Testis (tissue), 3 donors: Measurements from ENCODE around the gene LKAAEAR1. TPM values are rescaled to one million over a fixed set of nuclear protein-coding genes. Genes with fewer than 3 reads are reported as not detected.

ENCODE experiments used
- DNase-seq: peaks from one replicate; pipeline ENCODE4 v3.0.0-alpha.2; 2019
- H3K27ac ChIP-seq, 2 donors: fragments of 200-600 bp; sonication (generic); one replicate each; pipeline ENCODE4 v1.5.1; 2019
- H3K27me3 ChIP-seq: fragments of 200-600 bp; sonication (generic); one replicate; pipeline ENCODE4 v1.5.1; 2019
- H3K36me3 ChIP-seq: fragments of 200-600 bp; sonication (generic); one replicate; pipeline ENCODE4 v1.5.1; 2017; ENCODE audit warnings: low read depth; ENCODE audit errors: missing control alignments
- H3K4me1 ChIP-seq: fragments of 200-600 bp; sonication (generic); one replicate; pipeline ENCODE4 v1.5.1; 2019
- H3K4me3 ChIP-seq, 2 donors: fragments of 200-600 bp; sonication (generic); one replicate each; pipeline ENCODE4 v1.5.1; 2017 to 2019
- H3K9me3 ChIP-seq: fragments of 200-600 bp; sonication (generic); one replicate; pipeline ENCODE4 v1.5.1; 2017
- CTCF ChIP-seq, 3 experiments: fragments of 450-650 bp in 2 of 3; fragments of 200-600 bp in 1 of 3; sonication (generic) in 1 of 3; IDR thresholded peaks; one replicate each; pipeline ENCODE4 v1.5.1; 2016 to 2019; ENCODE audit warnings: antibody characterized with exemption in 3 of 3, mild to moderate bottlenecking in 2 of 3, moderate library complexity in 1 of 3
- POLR2A ChIP-seq: fragments of 450-650 bp; IDR thresholded peaks from one replicate; pipeline ENCODE4 v1.6.1; 2017; ENCODE audit warnings: antibody characterized with exemption, mild to moderate bottlenecking, moderate library complexity
- WGBS, 2 donors: methylation state at CpG; one replicate each; pipeline ENCODE4 v1.1.5; 2018; 5-methylcytosine and 5-hydroxymethylcytosine counted together
- intact Hi-C: fragments of 100-400 bp; cut with DNase I; formaldehyde crosslinking; loops from one replicate; pipeline ENCODE4 v1.15.1; 2023; ENCODE audit warnings: low total_unique reads
- polyA plus RNA-seq: library from polyadenylated mRNA; stranded (reverse); fragments of 350-450 nt; fragmentation: Illumina TruSeq; extraction: RNeasy Lipid Tissue Mini Kit (QIAGEN cat#74804); gene quantifications from one replicate; pipeline ENCODE4 v1.2.3, GENCODE V29; 2014; ENCODE audit warnings: low read depth, low replicate concordance; ENCODE audit not compliant: insufficient read depth
- total RNA-seq, 2 donors: library from RNA; depleted of rRNA; stranded (reverse); fragments of >200 nt; gene quantifications; one replicate each; pipeline ENCODE4 v1.2.3, GENCODE V29; 2016

Gene LKAAEAR1
- total and polyA plus RNA-seq, 3 donors from 2014 or later: 6.6 to 89.9 (median 45.3) TPM

GRCh38 chr20:64100566-64100888 is 16.3 kb upstream of the LKAAEAR1 start:
- no peak for TF ChIP-seq CTCF (IDR thresholded peaks at IDR 0.05)
- no peak for TF ChIP-seq POLR2A
- Histone ChIP-seq H3K9me3 (no peaks in the 10 kb centered on the region), H3K4me1 (peaks cover 5% of the 10 kb centered on the region), H3K27ac (no peak overlapping the region), H3K4me3 (no peak overlapping the region), H3K36me3 (no peaks in the 10 kb centered on the region), H3K27me3 (no peaks in the 10 kb centered on the region)
- 81 to 83% methylated on average over 4 of the region's 4 CpGs for WGBS, 2 donors
- intact Hi-C loops: no loop called here
- no peak for DNase-seq

DNA sequence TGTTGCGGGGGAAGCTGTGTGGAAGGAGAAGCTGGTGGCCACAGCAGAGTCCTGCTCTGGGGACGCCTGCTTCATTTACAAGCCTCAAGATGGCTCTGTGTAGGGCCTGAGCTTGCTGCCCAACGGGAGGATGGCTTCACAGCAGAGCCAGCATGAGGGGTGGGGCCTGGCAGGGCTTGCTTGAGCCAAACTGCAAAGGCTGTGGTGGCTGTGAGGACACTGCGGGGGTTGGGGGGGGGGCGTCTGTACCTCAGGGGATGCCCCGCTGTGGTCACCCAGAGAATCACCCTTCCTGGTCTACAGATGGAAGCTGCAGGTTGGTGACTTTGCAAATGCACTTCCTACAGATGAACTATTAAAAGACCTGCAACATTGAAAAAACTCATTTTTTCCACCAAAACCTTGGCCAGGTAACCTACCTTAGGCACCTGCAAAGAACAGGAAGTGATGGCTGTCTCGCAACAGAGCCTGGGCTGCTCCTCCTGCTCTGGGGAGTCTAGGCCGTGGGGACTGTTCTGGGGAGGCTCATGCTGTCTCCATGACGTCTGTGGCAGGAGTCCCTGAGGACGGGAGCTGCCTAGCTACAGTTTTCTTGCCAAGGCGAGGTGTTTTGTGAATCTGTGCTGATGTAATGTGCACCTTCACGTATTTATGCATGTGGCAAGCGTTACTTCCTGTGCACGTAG is 15.8 kb upstream of the LKAAEAR1 start:
- H3K4me1 ChIP-seq: peaks cover 5% of the 10 kb centered on the region
- H3K27ac ChIP-seq: no peak overlapping the region
- H3K9me3 ChIP-seq: no peaks in the 10 kb centered on the region
- WGBS, 2 donors: 89 to 91% methylated on average over 9 to 14 of the region's 14 CpGs
- no peaks in the 10 kb centered on the region for H3K36me3 ChIP-seq
- no peaks in the 10 kb centered on the region for H3K27me3 ChIP-seq
- intact Hi-C loops: no loop called here
- DNase-seq: no peak
- H3K4me3 ChIP-seq: no peak overlapping the region
- TF ChIP-seq POLR2A (no peak), CTCF (IDR thresholded peaks at IDR 0.05) (no peak)

- H3K27me3 ChIP-seq: no peaks in the 10 kb centered on the region
- H3K27ac ChIP-seq: no peak overlapping the region
- DNase-seq: no peak
- no peaks in the 10 kb centered on the region for H3K36me3 ChIP-seq
- TF ChIP-seq POLR2A: no peak
- WGBS, 2 donors: 84 to 95% methylated on average over 8 to 19 of the region's 21 CpGs
- H3K4me1 ChIP-seq: peaks cover 5% of the 10 kb centered on the region
- intact Hi-C loops: no loop called here
- no peak overlapping the region for H3K4me3 ChIP-seq
- no peaks in the 10 kb centered on the region for H3K9me3 ChIP-seq
Observed at GRCh38 chr20:64099086-64099786, 15.0 kb upstream of the LKAAEAR1 start.

GRCh38 chr20:64098471-64099013 is 14.3 kb upstream of the LKAAEAR1 start:
- intact Hi-C loops: no loop called here
- Histone ChIP-seq H3K4me1 (peaks cover 5% of the 10 kb centered on the region), H3K9me3 (no peaks in the 10 kb centered on the region), H3K4me3 (no peak overlapping the region), H3K36me3 (no peaks in the 10 kb centered on the region), H3K27me3 (no peaks in the 10 kb centered on the region), H3K27ac (no peak overlapping the region)
- no peak for DNase-seq
- TF ChIP-seq POLR2A: no peak
- TF ChIP-seq CTCF (IDR thresholded peaks at IDR 0.05): no peak
- WGBS, 2 donors: 92 to 95% methylated on average over 18 to 28 of the region's 28 CpGs

- Histone ChIP-seq H3K27me3 (no peaks in the 10 kb centered on the region), H3K27ac (no peak overlapping the region), H3K4me1 (no peaks in the 10 kb centered on the region), H3K9me3 (no peaks in the 10 kb centered on the region), H3K36me3 (no peaks in the 10 kb centered on the region), H3K4me3 (no peak overlapping the region)
- no peak for DNase-seq
- 85 to 91% methylated on average over 6 of the region's 6 CpGs for WGBS, 2 donors
- intact Hi-C loops: no loop called here
- no peak for TF ChIP-seq CTCF (IDR thresholded peaks at IDR 0.05)
- TF ChIP-seq POLR2A: no peak
Observed at GRCh38 chr20:64096535-64096934, 12.3 kb upstream of the LKAAEAR1 start.
